Epithelial cell of esophagus (primary cell): ENCODE results near the gene MTA1.
A peak's percentile ranks its signal among the peaks of the same experiment; 100 is the strongest.

Experiments used
- DNase-seq: peaks from one replicate; pipeline ENCODE4 v3.0.0; 2010; ENCODE audit warnings: low read depth
- H3K4me3 ChIP-seq: 2 replicates; pipeline ENCODE4 v1.5.1; 2011; ENCODE audit warnings: mild to moderate bottlenecking, low read length, control low read depth
- TF ChIP-seq, protein P1 (sequence below): IDR thresholded peaks from 2 replicates; pipeline ENCODE4 v1.5.1; 2011; ENCODE audit warnings: low read depth, mild to moderate bottlenecking, low read length, control low read depth, inconsistent platforms; ENCODE audit not compliant: insufficient read depth; ENCODE audit errors: missing control alignments

The MTA1 gene

DNA sequence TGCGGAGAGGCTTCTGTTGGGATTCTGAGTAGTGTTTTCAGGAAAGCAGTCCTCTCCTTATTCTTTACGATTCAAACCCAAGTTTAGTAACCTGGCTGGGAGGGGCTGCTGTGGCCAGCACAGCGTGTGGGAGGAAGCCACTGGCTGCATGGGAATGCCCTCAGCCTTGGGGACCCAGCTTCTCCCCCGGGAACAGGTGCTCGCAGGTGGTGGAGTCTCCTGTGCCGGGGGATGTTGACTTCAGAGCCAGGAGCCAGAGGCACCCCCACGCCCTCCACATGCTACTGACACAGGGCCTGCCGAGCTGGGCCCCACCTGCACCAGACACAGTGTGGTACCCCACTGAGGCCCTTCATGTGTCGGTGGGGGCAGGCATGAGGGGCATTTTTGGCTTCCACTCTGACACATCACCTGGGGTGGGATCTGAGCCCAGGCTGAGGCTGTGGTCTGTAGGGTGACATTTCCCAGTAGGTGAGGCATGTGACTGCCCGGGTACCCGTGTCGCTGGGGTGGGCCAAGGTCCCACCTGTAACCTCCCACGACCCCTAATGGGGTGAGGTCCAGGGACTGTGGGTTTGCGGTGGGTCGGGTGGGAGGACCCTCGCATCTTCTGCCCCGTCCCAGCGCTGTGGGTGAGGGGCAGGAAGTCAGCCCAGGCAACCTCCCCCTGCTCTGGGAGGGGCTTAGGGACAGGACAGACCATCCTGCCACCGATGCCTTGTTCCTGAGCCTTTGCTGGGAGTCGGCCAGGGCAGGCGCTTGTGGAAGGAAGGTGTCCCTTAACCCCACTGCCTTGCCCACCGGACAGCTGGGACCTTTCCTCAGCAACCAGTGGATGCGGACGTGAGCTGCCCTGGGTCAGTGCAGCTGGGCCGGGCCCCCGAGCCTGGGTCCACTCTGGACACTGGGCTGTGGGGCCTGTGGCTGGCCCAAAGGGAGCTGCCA lies 26.5 kb downstream of the MTA1 start:
- no peak overlapping the region for H3K4me3 ChIP-seq
- TF ChIP-seq, protein P1, sequence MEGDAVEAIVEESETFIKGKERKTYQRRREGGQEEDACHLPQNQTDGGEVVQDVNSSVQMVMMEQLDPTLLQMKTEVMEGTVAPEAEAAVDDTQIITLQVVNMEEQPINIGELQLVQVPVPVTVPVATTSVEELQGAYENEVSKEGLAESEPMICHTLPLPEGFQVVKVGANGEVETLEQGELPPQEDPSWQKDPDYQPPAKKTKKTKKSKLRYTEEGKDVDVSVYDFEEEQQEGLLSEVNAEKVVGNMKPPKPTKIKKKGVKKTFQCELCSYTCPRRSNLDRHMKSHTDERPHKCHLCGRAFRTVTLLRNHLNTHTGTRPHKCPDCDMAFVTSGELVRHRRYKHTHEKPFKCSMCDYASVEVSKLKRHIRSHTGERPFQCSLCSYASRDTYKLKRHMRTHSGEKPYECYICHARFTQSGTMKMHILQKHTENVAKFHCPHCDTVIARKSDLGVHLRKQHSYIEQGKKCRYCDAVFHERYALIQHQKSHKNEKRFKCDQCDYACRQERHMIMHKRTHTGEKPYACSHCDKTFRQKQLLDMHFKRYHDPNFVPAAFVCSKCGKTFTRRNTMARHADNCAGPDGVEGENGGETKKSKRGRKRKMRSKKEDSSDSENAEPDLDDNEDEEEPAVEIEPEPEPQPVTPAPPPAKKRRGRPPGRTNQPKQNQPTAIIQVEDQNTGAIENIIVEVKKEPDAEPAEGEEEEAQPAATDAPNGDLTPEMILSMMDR = no peak
- no peak for DNase-seq

DNA sequence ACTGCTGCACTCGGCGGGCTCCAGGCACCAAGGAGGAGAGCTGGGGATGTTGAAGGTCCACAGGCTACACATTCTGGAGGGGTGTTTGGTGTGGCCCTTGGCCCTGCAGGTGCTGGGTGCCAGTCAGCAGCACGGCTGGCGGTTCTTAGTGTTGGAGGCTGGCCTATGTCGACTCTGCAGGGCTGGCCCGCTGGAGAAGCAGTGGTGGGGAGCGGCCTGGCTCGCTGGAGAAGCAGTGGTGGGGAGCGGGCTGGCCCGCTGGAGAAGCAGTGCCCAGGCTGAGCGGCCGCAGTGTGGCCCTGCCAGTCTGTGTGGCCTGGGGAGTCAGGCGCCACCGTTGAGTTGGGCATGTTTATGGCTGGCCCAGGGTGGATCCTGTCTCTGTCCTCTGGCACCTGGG lies 27.3 kb downstream of the MTA1 start:
- TF ChIP-seq, protein P1 = no peak
- H3K4me3 ChIP-seq = no peak overlapping the region
- no peak for DNase-seq

DNA sequence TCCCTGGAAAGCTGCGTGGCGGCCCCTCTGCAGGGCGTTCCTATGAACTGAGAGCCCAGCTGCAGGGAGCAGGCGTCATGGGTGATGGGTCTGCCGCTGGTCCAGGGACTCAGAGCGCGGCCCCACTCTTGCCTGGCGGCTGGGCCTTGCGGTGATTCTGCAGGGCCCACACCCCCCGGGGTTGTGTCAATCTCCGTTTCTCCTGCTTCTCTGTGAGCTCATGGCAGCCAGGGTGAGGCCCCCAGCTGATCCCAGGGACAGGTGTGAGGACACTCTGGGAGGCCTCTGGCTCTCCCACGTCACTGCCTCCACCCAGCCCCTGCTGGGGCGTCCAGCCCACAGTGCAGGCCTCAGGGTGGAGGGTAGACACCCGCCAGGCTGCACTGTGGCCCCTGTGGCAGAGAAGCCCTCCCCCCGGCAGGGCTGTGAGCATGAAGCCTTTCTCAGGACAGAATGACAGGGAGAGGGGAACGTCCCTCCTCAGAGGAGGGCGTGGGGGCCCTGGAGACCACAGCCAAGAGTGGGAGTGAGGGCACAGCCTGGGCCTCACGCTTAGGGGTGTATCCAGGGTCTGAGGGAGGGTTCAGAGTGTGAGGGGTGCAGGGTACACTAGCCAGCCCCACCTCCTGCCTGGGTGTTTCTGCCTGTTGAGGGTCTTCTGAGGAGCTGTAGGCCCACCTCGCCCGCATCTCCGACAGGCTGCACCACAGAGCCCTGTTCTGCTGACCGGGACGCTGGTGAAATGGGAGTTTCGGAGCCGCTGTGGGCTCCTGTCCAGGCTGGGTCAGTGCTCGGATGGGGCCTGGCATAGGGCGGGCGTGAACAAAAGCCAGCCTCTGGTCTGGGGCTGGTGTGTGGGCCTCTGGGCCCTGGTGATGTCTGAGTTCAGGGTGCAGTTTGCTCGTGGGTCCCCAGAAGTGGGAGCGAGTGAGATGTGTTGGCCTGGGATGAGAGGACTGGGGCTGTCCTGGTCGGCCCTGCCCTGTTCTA lies 28.3 kb downstream of the MTA1 start:
- no peak for DNase-seq
- no peak overlapping the region for H3K4me3 ChIP-seq
- TF ChIP-seq, protein P1 = no peak

- TF ChIP-seq, protein P1 = peak; percentile 74
- H3K4me3 ChIP-seq = no peak overlapping the region
- peak; percentile 51 for DNase-seq
These were observed 29.1 kb downstream of the MTA1 start for GRCh38 chr14:105448706-105449111.

DNA sequence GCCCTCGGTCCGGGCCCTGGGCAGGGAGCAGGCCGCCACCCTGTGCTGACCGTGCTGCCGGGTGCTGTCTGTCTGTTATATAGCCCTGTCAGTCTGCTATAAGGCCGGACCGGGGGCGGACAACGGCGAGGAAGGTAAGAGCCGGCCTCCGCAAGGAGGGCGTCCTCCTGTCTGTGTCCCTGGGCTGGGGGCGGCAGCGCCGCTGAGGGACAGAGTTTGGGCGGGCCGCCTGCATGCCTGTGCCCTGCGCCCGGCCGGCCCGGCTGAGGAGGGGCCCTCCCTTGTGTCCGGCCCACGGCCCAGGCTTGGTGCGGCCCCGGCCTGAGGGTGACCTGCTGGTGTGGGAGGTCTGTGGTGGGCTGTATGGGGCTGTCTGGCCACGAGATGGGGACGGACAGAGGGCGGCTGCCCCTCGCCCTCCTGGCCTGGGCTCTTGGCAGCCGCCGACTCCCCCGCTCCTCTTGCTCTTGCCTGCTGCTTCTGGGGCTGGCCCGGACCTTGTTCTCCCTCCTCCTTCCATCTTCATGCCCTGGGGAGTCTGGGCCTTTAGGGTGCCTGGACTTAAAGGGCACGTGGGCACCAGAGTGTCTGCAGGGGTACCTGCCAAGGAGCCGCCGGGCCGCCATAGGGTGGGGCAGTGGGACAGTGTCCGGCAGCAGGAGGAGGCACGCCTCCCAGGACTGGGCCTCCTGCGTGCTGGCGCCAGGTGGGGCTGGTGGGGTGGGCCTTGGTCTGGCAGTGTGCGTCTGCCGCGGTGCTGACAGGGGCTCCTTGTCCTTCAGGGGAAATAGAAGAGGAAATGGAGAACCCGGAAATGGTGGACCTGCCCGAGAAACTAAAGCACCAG lies 29.9 kb downstream of the MTA1 start:
- TF ChIP-seq, protein P1 = no peak
- H3K4me3 ChIP-seq = no peak overlapping the region
- DNase-seq = no peak

DNA sequence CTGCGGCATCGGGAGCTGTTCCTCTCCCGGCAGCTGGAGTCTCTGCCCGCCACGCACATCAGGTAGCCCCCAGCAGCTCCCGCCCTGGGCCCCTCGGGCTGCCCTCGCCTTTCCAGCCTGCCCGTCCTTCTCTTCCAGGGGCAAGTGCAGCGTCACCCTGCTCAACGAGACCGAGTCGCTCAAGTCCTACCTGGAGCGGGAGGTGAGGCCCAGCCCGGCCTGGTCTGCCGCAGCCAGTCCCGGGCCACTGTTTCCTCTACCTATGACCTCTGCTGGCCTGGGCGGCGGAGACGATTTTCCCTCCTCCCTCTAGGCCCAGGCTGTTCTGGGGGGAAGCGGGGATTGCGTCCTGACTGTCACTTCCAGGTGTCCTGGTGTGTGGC lies 30.5 kb downstream of the MTA1 start:
- DNase-seq = no peak
- TF ChIP-seq, protein P1 = no peak
- H3K4me3 ChIP-seq = no peak overlapping the region
